ENCODE measurements around the gene GPC6.

Gene GPC6

GRCh38 chr13:93466502-93467036 is 240.0 kb downstream of the GPC6 start (continued):
- no peak for TF ChIP-seq REST (tag by site-specific recombination; IDR thresholded peaks at IDR 0.05)
- no peak for TF ChIP-seq ZNF48 (tag by site-specific recombination; IDR thresholded peaks at IDR 0.05)

GRCh38 chr13:93467175-93467574 is 240.6 kb downstream of the GPC6 start:
- Histone ChIP-seq H3K36me3 (ENCODE audit: control insufficient read depth in 2 of 2, insufficient read depth in 1 of 2, low read length in 2 of 2) (no peaks in the 10 kb centered on the region), H3K4me3 (ENCODE audit: low read depth, low read length) (no peak overlapping the region), H3K4me1 (ENCODE audit: control insufficient read depth, insufficient read depth, low read length) (no peaks in the 10 kb centered on the region), H3K27ac (ENCODE audit: extremely low read depth, low read depth, low read length) (no peak overlapping the region), H3K9me3 (ENCODE audit: control insufficient read depth, insufficient read depth, low read depth, low read length) (no peaks in the 10 kb centered on the region)
- ChIA-PET CTCF (interaction anchor here (0.6 kb wide), 1 partner anchor 33 kb away, joined by 7 read pairs; no protein-coding TSS in a partner anchor), POLR2A (no interaction called here)
- no peak for TF ChIP-seq ZNF76 (tag by site-specific recombination; IDR thresholded peaks at IDR 0.05; ENCODE audit: borderline replicate concordance, low read depth)
- TF ChIP-seq REST (tag by site-specific recombination; IDR thresholded peaks at IDR 0.05): no peak
- TF ChIP-seq CTCF (tag by site-specific recombination; IDR thresholded peaks at IDR 0.05): no peak
- TF ChIP-seq ZNF488 (tag by site-specific recombination; IDR thresholded peaks at IDR 0.05): no peak
- no peak for TF ChIP-seq ZNF280C (tag by site-specific recombination; IDR thresholded peaks at IDR 0.05)
- no peak for TF ChIP-seq ZBTB26 (tag by site-specific recombination; optimal IDR thresholded peaks at IDR 0.05)
- no peak for TF ChIP-seq ZFP37 (tag by site-specific recombination; IDR thresholded peaks at IDR 0.05)
- no peak for TF ChIP-seq PRDM1 (tag by site-specific recombination; IDR thresholded peaks at IDR 0.05)
- TF ChIP-seq ZEB2 (tag by site-specific recombination; IDR thresholded peaks at IDR 0.05): no peak
- no peak for TF ChIP-seq ZFP69B (tag by site-specific recombination; IDR thresholded peaks at IDR 0.05)
- no peak for TF ChIP-seq ZNF664 (tag by site-specific recombination; IDR thresholded peaks at IDR 0.05)
- TF ChIP-seq ZNF211 (tag by site-specific recombination; IDR thresholded peaks at IDR 0.05; ENCODE audit: low read depth): no peak
- no peak for TF ChIP-seq ZNF624 (tag by site-specific recombination; IDR thresholded peaks at IDR 0.05)
- no peak for TF ChIP-seq ZNF292 (tag by site-specific recombination; IDR thresholded peaks at IDR 0.05; ENCODE audit: borderline replicate concordance, low read depth)
- TF ChIP-seq ZNF280D (tag by site-specific recombination; IDR thresholded peaks at IDR 0.05): no peak
- no peak for TF ChIP-seq ZNF121 (tag by site-specific recombination; IDR thresholded peaks at IDR 0.05)
- TF ChIP-seq ZSCAN16 (tag by site-specific recombination; IDR thresholded peaks at IDR 0.05): no peak
- no peak for TF ChIP-seq ZNF37A (tag by site-specific recombination; IDR thresholded peaks at IDR 0.05)
- no peak for TF ChIP-seq ZNF626 (tag by site-specific recombination; IDR thresholded peaks at IDR 0.05)
